HG02943 (cell line): ENCODE data around the gene DRC1.

Source experiments
- ATAC-seq: cut with Tn5 transposase; IDR thresholded peaks from one replicate; pipeline ENCODE4 v1.9.1; 2021; ENCODE audit warnings: mild to moderate bottlenecking, low read depth, moderate library complexity; ENCODE audit not compliant: unreplicated experiment

The DRC1 gene

GRCh38 chr2:26488463-26489212, 86.9 kb downstream of the DRC1 start:
- no peak for ATAC-seq

GRCh38 chr2:26489213-26489850, 87.6 kb downstream of the DRC1 start:
- no peak for ATAC-seq

GRCh38 chr2:26491563-26492167, 89.9 kb downstream of the DRC1 start:
- ATAC-seq: no peak

GRCh38 chr2:26492749-26493515, 91.2 kb downstream of the DRC1 start:
- no peak for ATAC-seq

GRCh38 chr2:26493566-26493965, 91.8 kb downstream of the DRC1 start:
- ATAC-seq: no peak

- no peak for ATAC-seq
These were observed 92.5 kb downstream of the DRC1 start for GRCh38 chr2:26494199-26494598.

GRCh38 chr2:26494891-26495290, 93.2 kb downstream of the DRC1 start:
- ATAC-seq: no peak

GRCh38 chr2:26495705-26496297, 94.1 kb downstream of the DRC1 start:
- ATAC-seq: no peak

- ATAC-seq: no peak
These were observed 98.7 kb downstream of the DRC1 start for GRCh38 chr2:26500406-26500805.

GRCh38 chr2:26503231-26503880, 101.6 kb downstream of the DRC1 start:
- no peak for ATAC-seq

GRCh38 chr2:26504002-26504401, 102.3 kb downstream of the DRC1 start:
- ATAC-seq: no peak

GRCh38 chr2:26506279-26506678, 104.6 kb downstream of the DRC1 start:
- no peak for ATAC-seq
